ENCODE measurements around the gene C2CD2.

GRCh38 chr21:41970106-41970391 is 16.2 kb upstream of the C2CD2 start:
- TF ChIP-seq CTCF (IDR thresholded peaks at IDR 0.05) (no peak), POLR2A (IDR thresholded peaks at IDR 0.05) (no peak)
